Prostate gland (tissue), 2 donors: ENCODE measurements around the gene AUTS2. TPM values are rescaled to one million over a fixed set of nuclear protein-coding genes. Genes with fewer than 3 reads are reported as not detected.
"Not testable (repeated sequence)": the region's sequence is repeated elsewhere in the genome, so short reads cannot be mapped to it uniquely, and the experiment has no call there.

Experiments
- DNase-seq: peaks from one replicate; pipeline ENCODE4 v3.0.0-alpha.2; 2019; ENCODE audit warnings: low spot score
- H3K27ac ChIP-seq, 2 donors: fragments of 200-600 bp; sonication (generic); 2 replicates each; pipeline ENCODE4 v1.5.1; 2017 to 2019
- H3K27me3 ChIP-seq: fragments of 200-600 bp; sonication (generic); replicated peaks from 2 replicates; pipeline ENCODE4 v1.5.1; 2019; ENCODE audit not compliant: insufficient read depth
- H3K36me3 ChIP-seq, 2 donors: fragments of 200-600 bp; sonication (generic); 1 replicate in 1 of 2; 2 replicates in 1 of 2; pipeline versions ENCODE4 v1.5.1 to v1.8.1; 2017 to 2019
- H3K4me1 ChIP-seq: fragments of 200-600 bp; sonication (generic); replicated peaks from 2 replicates; pipeline ENCODE4 v1.5.1; 2019
- H3K4me3 ChIP-seq, 2 donors: fragments of 200-600 bp; sonication (generic); 2 replicates each; pipeline ENCODE4 v1.5.1; 2017 to 2019
- H3K9me3 ChIP-seq: fragments of 200-600 bp; sonication (generic); 2 replicates; pipeline ENCODE4 v1.5.1; 2017
- CTCF ChIP-seq, 4 experiments: fragments of 200-600 bp in 2 of 4; fragments of 450-650 bp in 2 of 4; sonication (generic) in 2 of 4; IDR thresholded peaks; 1 replicate in 3 of 4; 2 replicates in 1 of 4; pipeline ENCODE4 v1.5.1; 2016 to 2019; ENCODE audit warnings: antibody characterized with exemption in 4 of 4, mild to moderate bottlenecking in 2 of 4, moderate library complexity in 2 of 4
- POLR2A ChIP-seq: fragments of 450-650 bp; IDR thresholded peaks from one replicate; pipeline ENCODE4 v1.6.1; 2016; ENCODE audit warnings: antibody characterized with exemption, mild to moderate bottlenecking
- POLR2AphosphoS5 ChIP-seq: sonication (generic); formaldehyde crosslinking; IDR thresholded peaks from one replicate; pipeline ENCODE4 v1.6.1; 2017; ENCODE audit warnings: antibody characterized with exemption
- WGBS: methylation state at CpG from one replicate; pipeline ENCODE4 v1.1.5; 2018; 5-methylcytosine and 5-hydroxymethylcytosine counted together
- intact Hi-C: fragments of 100-400 bp; cut with DNase I; formaldehyde crosslinking; loops from one replicate; pipeline ENCODE4 v1.14.2; 2022
- total RNA-seq, 2 donors: library from RNA; depleted of rRNA; stranded (reverse); fragments of >200 nt; gene quantifications; one replicate each; pipeline ENCODE4 v1.1.0, GENCODE V29; 2016

The AUTS2 gene
- total RNA-seq, 2 donors from 2014 or later, result 25.0 to 55.2 TPM

- no peaks in the 10 kb centered on the region for H3K9me3 ChIP-seq
- intact Hi-C loops, result no loop called here
- 67% methylated on average over 6 of the region's 6 CpGs for WGBS
- H3K4me3 ChIP-seq, result no peak overlapping the region
- no peaks in the 10 kb centered on the region for H3K27me3 ChIP-seq
- no peak for DNase-seq
- no peaks in the 10 kb centered on the region for H3K4me1 ChIP-seq
- no peak for TF ChIP-seq CTCF (IDR thresholded peaks at IDR 0.05)
- no peak for TF ChIP-seq POLR2AphosphoS5
- TF ChIP-seq POLR2A, result no peak
- no peaks in the 10 kb centered on the region for H3K36me3 ChIP-seq
- no peak overlapping the region for H3K27ac ChIP-seq
Measured at GRCh38 chr7:70808876-70809275, 1210.6 kb downstream of the AUTS2 start.

- no peak for TF ChIP-seq POLR2AphosphoS5
- TF ChIP-seq CTCF (IDR thresholded peaks at IDR 0.05), result no peak
- TF ChIP-seq POLR2A, result no peak
- no peak overlapping the region for H3K27ac ChIP-seq
- no peaks in the 10 kb centered on the region for H3K4me1 ChIP-seq
- H3K36me3 ChIP-seq, result no peaks in the 10 kb centered on the region
- intact Hi-C loops, result no loop called here
- WGBS, result 76% methylated on average over 3 of the region's 3 CpGs
- H3K9me3 ChIP-seq, result no peaks in the 10 kb centered on the region
- H3K27me3 ChIP-seq, result no peaks in the 10 kb centered on the region
- H3K4me3 ChIP-seq, result no peak overlapping the region
- DNase-seq, result no peak
Measured at GRCh38 chr7:70810558-70811139, 1212.4 kb downstream of the AUTS2 start.

DNA sequence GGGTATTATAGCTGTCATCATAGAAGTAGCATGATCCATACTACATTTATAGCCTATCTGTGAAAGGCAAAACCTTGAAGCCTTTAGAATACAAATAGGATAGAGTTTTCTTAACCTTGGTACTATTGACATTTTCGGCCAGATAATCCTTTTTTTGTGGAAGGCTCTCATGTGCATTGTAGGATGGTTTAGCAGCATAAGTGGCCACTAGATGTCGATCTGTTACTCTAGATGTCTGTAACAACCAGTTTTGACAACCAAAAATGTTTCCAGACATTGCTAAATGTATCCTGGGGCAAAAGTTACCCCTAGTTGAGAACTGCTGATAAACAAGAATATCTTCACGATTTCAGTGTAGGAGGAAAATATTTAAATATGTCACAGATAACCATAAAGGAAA is 1214.2 kb downstream of the AUTS2 start:
- Histone ChIP-seq H3K36me3 (no peaks in the 10 kb centered on the region), H3K4me1 (no peaks in the 10 kb centered on the region), H3K4me3 (no peak overlapping the region), H3K9me3 (no peaks in the 10 kb centered on the region), H3K27me3 (no peaks in the 10 kb centered on the region), H3K27ac (no peak overlapping the region)
- TF ChIP-seq POLR2A (no peak), CTCF (IDR thresholded peaks at IDR 0.05) (no peak), POLR2AphosphoS5 (no peak)
- intact Hi-C loops, result no loop called here
- DNase-seq, result no peak
- 53% methylated on average over 3 of the region's 3 CpGs for WGBS

DNA sequence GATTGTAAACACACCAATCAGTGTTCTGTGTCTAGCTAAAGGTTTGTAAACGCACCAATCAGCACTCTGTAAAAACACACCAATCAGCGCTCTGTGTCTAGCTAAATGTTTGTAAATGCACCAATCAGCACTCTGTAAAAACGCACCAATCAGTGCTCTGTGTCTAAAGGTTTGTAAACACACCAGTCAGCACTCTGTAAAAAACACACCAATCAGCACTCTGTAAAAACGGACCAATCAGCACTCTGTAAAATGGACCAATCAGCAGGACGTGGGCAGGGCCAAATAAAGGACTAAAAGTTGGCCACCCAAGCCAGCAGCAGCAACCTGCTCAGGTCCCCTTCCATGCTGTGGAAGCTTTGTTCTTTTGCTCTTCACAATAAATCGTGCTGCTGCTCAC is 1224.2 kb downstream of the AUTS2 start:
- not testable (repeated sequence) for H3K4me1 ChIP-seq, H3K27me3 ChIP-seq, H3K9me3 ChIP-seq, DNase-seq, H3K36me3 ChIP-seq, H3K27ac ChIP-seq, H3K4me3 ChIP-seq
- intact Hi-C loops, result loop anchor here (10.0 kb wide), 1 partner anchor 912 kb away; no protein-coding TSS in a partner anchor
- 94% methylated on average over 6 of the region's 6 CpGs for WGBS

DNA sequence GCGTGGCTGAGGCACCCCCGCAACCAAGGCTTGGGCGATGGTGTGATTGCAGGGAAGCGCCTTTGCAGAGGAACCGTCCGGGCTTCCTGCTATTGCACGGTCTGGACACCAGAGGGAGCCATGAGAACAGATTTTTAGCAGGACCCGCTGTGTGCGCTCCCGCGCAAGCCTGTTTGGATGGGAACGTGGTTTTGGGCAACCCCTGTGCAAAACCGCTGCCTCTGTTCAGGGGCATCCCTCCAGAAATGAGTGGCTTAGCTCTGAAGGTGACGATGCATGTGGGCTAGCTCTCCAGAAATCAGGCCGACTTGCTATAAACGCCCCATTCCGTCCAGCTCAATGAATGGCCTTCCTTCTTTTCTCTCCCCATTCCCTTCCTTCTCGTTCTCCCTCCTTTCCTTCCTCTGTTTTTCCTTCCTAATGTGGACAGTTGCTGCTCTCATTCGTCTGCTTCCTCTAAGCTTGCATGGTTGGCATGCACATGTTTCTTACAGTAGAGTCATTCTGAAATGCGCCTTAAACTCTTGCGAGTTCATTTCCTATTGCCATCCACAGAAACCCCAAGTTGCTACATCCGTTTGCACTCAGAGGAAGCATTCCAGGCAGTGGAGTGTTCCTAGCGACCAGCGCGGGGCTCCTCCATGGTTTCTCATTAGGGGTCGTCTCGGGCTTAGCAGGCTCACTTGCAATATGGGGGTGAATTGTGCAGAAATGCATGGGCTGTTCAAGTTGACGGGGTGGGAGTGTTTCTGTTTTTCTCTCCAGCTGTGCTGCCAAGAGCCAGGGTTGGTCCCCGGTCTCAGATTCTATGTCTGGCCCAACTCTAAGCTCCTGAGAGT is 1231.2 kb downstream of the AUTS2 start:
- intact Hi-C loops, result loop anchor here (10.0 kb wide), 1 partner anchor 905 kb away; no protein-coding TSS in a partner anchor
- WGBS, result 11% methylated on average over 28 of the region's 29 CpGs
- peak; percentile 56 for DNase-seq
- Histone ChIP-seq H3K4me1 (no peaks in the 10 kb centered on the region), H3K36me3 (no peaks in the 10 kb centered on the region), H3K9me3 (no peaks in the 10 kb centered on the region), H3K4me3 (no peak overlapping the region), H3K27me3 (no peaks in the 10 kb centered on the region), H3K27ac (no peak overlapping the region)
- TF ChIP-seq POLR2A (no peak), POLR2AphosphoS5 (no peak), CTCF (IDR thresholded peaks at IDR 0.05) (peak; percentile 60 to 85 (median 81))
